Stimulated activated CD4-positive, alpha-beta T cell treated with anti-CD3 and anti-CD28 coated beads, Interleukin-15, amount 100 ng/mL, for 24 hours (primary cell): Measurements from ENCODE around the gene LRRTM1.

ENCODE experiments used
- DNase-seq: peaks from one replicate; pipeline ENCODE4 v3.0.0-alpha.2; 2020

LRRTM1 gene

GRCh38 chr2:80303909-80304837 lies at the start of gene LRRTM1:
TSS of gene LRRTM1 (minus strand) at chr2:80304752. CDS start at chr2:80303819, 933 bp downstream.
- DNase-seq = no peak

DNA sequence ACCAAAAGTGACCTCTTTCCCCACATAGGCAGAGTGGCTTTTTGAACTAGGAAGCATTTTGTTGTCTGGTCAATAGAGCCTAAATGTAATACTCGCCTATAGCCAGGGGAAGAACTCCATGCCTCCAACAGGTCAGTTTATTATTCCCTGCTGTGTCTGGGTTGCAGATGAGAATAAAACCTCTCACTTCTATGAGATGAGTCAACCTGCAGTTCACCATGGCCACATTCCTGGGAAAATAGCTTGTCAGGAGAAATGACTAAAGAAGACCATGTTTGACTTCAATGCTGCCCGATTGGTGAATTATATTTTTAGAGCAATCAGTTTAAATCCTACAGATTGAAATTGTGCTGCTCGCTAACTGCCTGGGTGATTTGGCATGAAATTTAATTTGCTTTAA lies 46.7 kb upstream of the LRRTM1 start:
- DNase-seq = no peak

DNA sequence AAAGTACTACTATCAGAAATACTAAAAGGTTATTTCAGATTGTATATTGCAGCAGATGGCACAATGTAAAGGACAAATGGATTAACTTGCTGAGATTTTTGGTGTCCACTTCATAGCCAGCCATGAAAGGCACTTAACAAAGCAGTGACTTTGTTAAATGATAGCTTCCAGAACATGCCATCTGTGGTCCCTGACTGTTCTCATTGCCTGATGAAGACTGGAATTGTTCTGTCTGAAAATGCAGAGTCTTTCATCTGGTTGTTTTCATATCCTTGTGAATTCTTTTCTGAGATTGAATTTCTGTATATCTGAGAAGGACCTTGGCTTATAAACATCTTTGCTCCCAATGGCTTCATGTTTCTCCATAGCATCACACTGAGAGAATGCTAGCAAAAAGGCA lies 44.4 kb upstream of the LRRTM1 start:
- DNase-seq = no peak

- no peak for DNase-seq
These were observed 43.5 kb upstream of the LRRTM1 start for GRCh38 chr2:80348078-80348477.

GRCh38 chr2:80340022-80340421 lies 35.5 kb upstream of the LRRTM1 start:
- DNase-seq = no peak

- no peak for DNase-seq
These were observed 34.2 kb upstream of the LRRTM1 start for GRCh38 chr2:80338794-80339193.

DNA sequence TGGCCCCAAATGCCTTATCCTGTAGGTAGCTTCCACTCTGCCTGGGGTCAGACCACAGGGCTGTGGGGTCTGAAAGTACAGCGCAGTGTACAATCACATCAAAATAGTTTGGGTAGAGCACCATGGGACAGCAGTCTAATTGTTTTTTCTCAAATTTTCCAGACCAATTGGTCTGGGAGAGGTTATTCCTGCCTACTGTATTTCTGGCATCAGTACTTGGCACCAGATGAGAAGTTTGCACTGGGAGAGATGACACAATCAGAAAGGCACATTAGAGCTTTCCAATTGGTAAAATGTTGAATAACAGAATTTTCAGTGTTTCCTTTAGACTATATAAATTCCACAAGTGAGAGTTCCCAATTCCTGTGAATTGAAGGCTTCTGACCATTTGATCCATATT lies 30.9 kb upstream of the LRRTM1 start:
- DNase-seq = no peak

DNA sequence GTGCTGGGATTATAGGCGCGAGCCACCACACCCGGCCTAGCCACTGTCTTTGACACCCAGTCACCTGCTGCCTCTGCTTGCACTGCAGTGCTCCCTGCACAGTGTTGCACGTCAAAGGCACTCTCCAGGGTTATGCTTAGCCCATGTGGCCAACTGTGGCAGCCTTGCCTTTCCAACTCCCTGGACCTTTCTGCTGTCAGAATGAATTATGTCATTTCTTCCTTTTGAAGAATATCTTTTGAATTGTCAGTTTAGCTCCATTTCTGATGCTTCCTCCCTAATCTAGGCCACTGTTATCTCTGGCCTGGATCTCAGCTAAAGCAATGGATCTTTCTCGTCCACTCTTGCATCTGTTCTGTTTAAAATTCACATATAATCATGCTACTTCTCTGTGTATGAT lies 29.3 kb upstream of the LRRTM1 start:
- DNase-seq = no peak

DNA sequence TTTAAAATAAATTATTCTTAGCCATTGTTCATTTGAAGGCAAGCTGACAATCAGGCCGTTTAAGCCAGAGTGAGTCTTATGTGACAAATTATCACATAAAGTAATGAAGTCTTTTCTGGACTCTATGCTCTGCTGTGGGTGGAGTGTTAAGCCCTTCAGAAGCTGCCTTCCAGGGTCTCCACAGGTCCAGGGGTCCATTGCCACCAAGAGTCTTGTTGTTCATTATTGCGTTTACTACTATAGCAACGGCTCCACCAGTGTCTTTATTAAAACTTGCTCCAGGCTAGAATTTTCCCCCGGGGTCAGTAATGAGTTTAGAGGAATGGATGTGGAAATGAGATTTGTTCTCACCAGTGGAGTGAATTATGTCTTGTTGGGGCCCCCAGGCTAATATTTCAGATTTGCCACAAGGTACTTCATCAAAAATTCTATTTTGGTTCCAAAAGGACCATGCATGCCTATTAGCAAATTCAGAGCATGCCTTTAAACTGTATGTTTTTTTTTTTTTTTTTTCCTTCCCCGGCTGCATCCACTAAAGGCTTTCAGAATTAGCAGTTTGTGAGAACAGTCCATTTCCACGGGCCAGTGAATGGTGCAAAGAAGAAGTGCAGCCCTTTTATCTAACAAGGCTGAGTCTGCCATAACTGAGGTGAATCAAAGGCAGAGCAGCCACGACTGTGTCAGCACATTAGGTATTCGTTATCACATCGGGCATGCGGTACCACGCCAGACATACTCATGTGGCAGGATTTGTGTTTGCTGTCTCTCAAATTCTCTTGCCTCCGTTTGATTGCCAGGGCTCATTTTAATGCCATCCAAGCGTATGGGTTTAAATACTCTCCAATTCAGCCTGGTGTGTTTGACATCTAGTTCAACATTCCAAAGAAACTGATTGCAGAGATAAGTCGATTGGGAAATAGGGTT lies 26.2 kb upstream of the LRRTM1 start:
- DNase-seq = no peak

DNA sequence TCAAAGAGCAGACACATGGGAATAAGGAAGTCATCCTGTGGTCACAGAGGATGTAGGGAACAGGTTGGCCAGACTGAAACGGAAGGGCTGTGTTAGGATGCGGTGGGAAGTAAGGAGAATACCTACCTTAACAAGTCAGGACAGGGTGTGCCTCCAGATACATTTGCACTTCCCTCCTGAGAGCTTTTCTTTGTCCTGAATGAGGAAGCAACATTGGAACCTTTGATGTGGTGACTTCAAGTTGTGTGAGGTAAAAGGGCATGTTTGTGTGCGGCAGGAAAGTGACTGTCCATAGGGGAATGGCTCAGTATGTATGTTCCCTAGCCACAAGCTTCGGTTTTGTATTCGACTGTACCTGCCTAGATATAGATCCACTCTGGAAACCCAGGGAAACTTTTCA lies 24.9 kb upstream of the LRRTM1 start:
- no peak for DNase-seq

- no peak for DNase-seq
These were observed 23.6 kb upstream of the LRRTM1 start for GRCh38 chr2:80328159-80328571.

GRCh38 chr2:80326861-80327260 lies 22.3 kb upstream of the LRRTM1 start:
- DNase-seq = no peak

DNA sequence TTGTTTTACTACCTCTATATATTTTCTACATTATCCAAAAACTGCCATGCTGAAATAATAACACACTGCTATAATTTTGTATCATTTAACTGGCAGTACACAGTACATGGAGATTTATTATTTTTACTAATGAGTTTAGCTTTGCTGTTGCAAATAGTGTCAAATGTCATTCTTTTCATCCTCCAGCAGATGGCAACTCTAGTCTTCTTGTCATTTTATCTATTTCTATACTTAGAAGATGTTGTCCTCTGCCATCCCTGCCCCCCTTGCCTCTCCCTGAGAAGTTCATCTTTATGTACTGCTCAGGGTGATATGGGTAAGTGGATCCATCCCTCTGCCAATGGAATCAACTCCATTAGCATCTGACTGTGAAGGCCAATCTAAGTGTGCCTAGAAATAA lies 21.7 kb upstream of the LRRTM1 start:
- no peak for DNase-seq

DNA sequence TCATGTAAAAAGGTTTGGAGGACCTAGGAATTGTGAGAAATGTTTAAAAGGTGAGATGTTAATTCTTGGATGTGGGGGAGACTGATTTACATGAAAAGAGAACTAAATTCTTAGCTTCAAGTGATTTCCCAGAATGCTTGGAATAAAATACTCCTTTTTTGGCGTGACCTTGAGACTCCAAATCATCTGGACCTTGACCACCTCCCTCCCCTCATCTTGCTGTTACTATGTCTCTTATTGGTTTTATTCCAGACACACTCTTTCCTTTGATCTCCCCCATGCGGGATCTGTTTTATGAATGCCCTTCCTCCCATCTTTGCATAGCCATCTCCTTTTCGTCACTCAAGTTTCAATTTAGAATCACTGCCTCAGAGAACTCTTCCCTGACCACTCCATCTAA lies 20.0 kb upstream of the LRRTM1 start:
- no peak for DNase-seq

GRCh38 chr2:80323610-80324009 lies 19.1 kb upstream of the LRRTM1 start:
- DNase-seq = no peak

- no peak for DNase-seq
These were observed 18.4 kb upstream of the LRRTM1 start for GRCh38 chr2:80322958-80323357.

- no peak for DNase-seq
These were observed 17.9 kb upstream of the LRRTM1 start for GRCh38 chr2:80322311-80322920.

GRCh38 chr2:80312282-80312839 lies 7.8 kb upstream of the LRRTM1 start:
- DNase-seq = no peak

- no peak for DNase-seq
These were observed 6.8 kb upstream of the LRRTM1 start for GRCh38 chr2:80311304-80311703.

GRCh38 chr2:80303006-80303908 lies 1.3 kb downstream of the LRRTM1 start:
- DNase-seq = no peak

DNA sequence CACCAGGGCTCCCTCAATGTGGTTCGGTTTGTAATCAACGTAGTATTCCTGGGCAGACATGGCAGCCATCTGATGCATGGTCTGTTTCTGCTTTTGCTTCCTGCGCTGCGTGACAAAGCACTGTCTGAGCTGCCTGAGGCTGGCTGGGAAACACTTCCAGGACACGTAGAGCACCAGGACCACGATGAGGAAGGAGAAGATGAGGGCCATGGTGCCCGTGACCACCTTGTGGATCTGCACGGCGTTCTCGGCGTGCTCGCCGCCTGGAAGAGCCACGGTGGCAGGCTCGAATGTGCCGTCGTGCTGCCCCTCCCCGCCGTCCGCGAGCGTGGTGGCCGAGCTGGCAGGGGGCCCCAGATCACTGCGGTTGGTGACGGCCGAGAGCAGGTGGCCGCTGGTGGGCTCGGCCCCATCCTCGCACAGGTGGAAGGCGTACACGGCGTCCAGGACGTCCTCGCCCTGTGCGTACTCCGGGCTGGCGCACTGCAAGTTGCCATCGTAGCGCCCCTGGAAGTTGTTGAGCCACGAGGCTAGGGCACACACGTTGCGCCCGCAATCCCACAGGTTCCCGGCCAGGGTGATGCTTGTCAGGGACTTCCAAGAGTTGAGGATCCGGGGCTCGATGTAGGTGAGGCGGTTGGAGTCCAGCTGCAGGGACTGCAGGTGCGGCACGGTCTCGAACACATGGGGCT lies 2.1 kb downstream of the LRRTM1 start:
- no peak for DNase-seq
